GM12864 (cell line): ENCODE data around the gene GALR3.
"Not testable (repeated sequence)": the region's sequence is repeated elsewhere in the genome, so short reads cannot be mapped to it uniquely, and the experiment has no call there.

Experiments used
- DNase-seq: peaks from one replicate; pipeline ENCODE4 v3.0.0-alpha.2; 2011; ENCODE audit warnings: low read depth
- H3K4me3 ChIP-seq: 2 replicates; pipeline ENCODE4 v1.5.1; 2011; ENCODE audit warnings: mild to moderate bottlenecking, low read depth, low read length, control low read depth
- CTCF ChIP-seq: IDR thresholded peaks from 2 replicates; pipeline ENCODE4 v1.5.1; 2011; ENCODE audit warnings: low read depth, mild to moderate bottlenecking, moderate library complexity, low read length, control low read depth, inconsistent platforms; ENCODE audit errors: missing control alignments

The GALR3 gene

GRCh38 chr22:37796079-37796478 is 27.1 kb upstream of the GALR3 start:
- no peak for DNase-seq
- TF ChIP-seq CTCF, result no peak

GRCh38 chr22:37797259-37797658 is 25.9 kb upstream of the GALR3 start:
- not testable (repeated sequence) for H3K4me3 ChIP-seq, DNase-seq

More at GRCh38 chr22:37796079-37796478, 27.1 kb upstream of the GALR3 start:
- H3K4me3 ChIP-seq, result no peak overlapping the region

GRCh38 chr22:37797874-37798500 is 25.2 kb upstream of the GALR3 start:
- TF ChIP-seq CTCF, result peak; percentile 38
- DNase-seq, result no peak
- H3K4me3 ChIP-seq, result no peak overlapping the region

GRCh38 chr22:37799979-37800378 is 23.2 kb upstream of the GALR3 start:
- not testable (repeated sequence) for H3K4me3 ChIP-seq, DNase-seq

- no peak for TF ChIP-seq CTCF
- DNase-seq, result no peak
- peak overlapping the region; percentile 49 for H3K4me3 ChIP-seq
These were observed 21.3 kb upstream of the GALR3 start for GRCh38 chr22:37801946-37802309.

GRCh38 chr22:37802310-37803194 is 20.6 kb upstream of the GALR3 start:
- H3K4me3 ChIP-seq, result peak overlapping the region; percentile 49
- no peak for TF ChIP-seq CTCF
- DNase-seq, result no peak

GRCh38 chr22:37803195-37803638 is 20.0 kb upstream of the GALR3 start:
- TF ChIP-seq CTCF, result no peak
- DNase-seq, result no peak
- no peak overlapping the region for H3K4me3 ChIP-seq
